Hepatocyte (in vitro differentiated cells): ENCODE data around the gene DCAF7. TPM values are rescaled to one million over a fixed set of nuclear protein-coding genes. Genes with fewer than 3 reads are reported as not detected.
A peak's percentile ranks its signal among the peaks of the same experiment; 100 is the strongest.

ENCODE experiments used
- DNase-seq: peaks from one replicate; pipeline ENCODE4 v3.0.0-alpha.2; 2016; ENCODE audit warnings: low spot score
- H2AFZ ChIP-seq: fragments of 200-600 bp; sonication (generic); 2 replicates; pipeline ENCODE4 v1.6.0; 2016; ENCODE audit warnings: antibody characterized with exemption, mild to moderate bottlenecking
- H3K27ac ChIP-seq: fragments of 200-600 bp; sonication (generic); 2 replicates; pipeline ENCODE4 v1.5.1; 2016; ENCODE audit warnings: mild to moderate bottlenecking
- H3K27me3 ChIP-seq: fragments of 200-600 bp; sonication (generic); 2 replicates; pipeline ENCODE4 v1.6.1; 2016
- H3K36me3 ChIP-seq: fragments of 200-600 bp; sonication (generic); replicated peaks from 2 replicates; pipeline ENCODE4 v1.5.1; 2016; ENCODE audit warnings: low read depth; ENCODE audit not compliant: insufficient read depth
- H3K4me1 ChIP-seq: fragments of 200-600 bp; sonication (generic); 2 replicates; pipeline ENCODE4 v1.5.1; 2016; ENCODE audit warnings: mild to moderate bottlenecking, moderate library complexity; ENCODE audit not compliant: insufficient read depth
- H3K4me2 ChIP-seq: fragments of 200-600 bp; sonication (generic); 2 replicates; pipeline ENCODE4 v1.6.0; 2016
- H3K4me3 ChIP-seq: fragments of 200-600 bp; sonication (generic); 2 replicates; pipeline ENCODE4 v1.5.1; 2016; ENCODE audit warnings: mild to moderate bottlenecking
- H3K79me2 ChIP-seq: fragments of 200-600 bp; sonication (generic); 2 replicates; pipeline ENCODE4 v1.6.0; 2017; ENCODE audit warnings: mild to moderate bottlenecking
- H3K9me2 ChIP-seq: fragments of 200-600 bp; sonication (generic); replicated peaks from 2 replicates; pipeline ENCODE4 v1.6.0; 2017; ENCODE audit warnings: mild to moderate bottlenecking; ENCODE audit not compliant: insufficient read depth
- H3K9me3 ChIP-seq: fragments of 200-600 bp; sonication (generic); 2 replicates; pipeline ENCODE4 v1.5.1; 2016; ENCODE audit warnings: low read depth, mild to moderate bottlenecking
- H4K20me1 ChIP-seq: fragments of 200-600 bp; sonication (generic); 2 replicates; pipeline ENCODE4 v1.6.0; 2016; ENCODE audit warnings: mild to moderate bottlenecking; ENCODE audit not compliant: insufficient read depth, poor library complexity, severe bottlenecking
- CTCF ChIP-seq: fragments of 200-600 bp; sonication (generic); IDR thresholded peaks from 2 replicates; pipeline ENCODE4 v1.5.1; 2016; ENCODE audit warnings: antibody characterized with exemption, mild to moderate bottlenecking; ENCODE audit not compliant: poor library complexity
- EZH2 ChIP-seq: fragments of 200-600 bp; sonication (generic); IDR thresholded peaks from 2 replicates; pipeline ENCODE4 v1.6.1; 2016; ENCODE audit warnings: antibody characterized with exemption, mild to moderate bottlenecking, borderline replicate concordance
- EZH2phosphoT487 ChIP-seq: fragments of 200-600 bp; sonication (generic); IDR thresholded peaks from one replicate; pipeline ENCODE4 v1.6.1; 2018; ENCODE audit warnings: antibody characterized with exemption, mild to moderate bottlenecking, low read depth, moderate library complexity; ENCODE audit not compliant: unreplicated experiment, severe bottlenecking
- WGBS: methylation state at CpG from one replicate; pipeline ENCODE4 v1.1.6; 2016; ENCODE audit warnings: low lambda C conversion rate; ENCODE audit errors: missing lambda C conversion rate; 5-methylcytosine and 5-hydroxymethylcytosine counted together
- polyA plus RNA-seq: library from polyadenylated mRNA; unstranded; fragments of >200 nt; fragmentation: Nextera tagmentation; extraction: Ambion mirVana; gene quantifications from 2 replicates; pipeline ENCODE4 v1.2.1, GENCODE V29; 2016
- total RNA-seq: library from RNA; depleted of rRNA; stranded (reverse); fragments of >200 nt; gene quantifications from 2 replicates; pipeline ENCODE4 v1.2.3, GENCODE V29; 2014

The DCAF7 gene
- total and polyA plus RNA-seq, 2 experiments from 2014 or later: 53.0 to 56.5 TPM

GRCh38 chr17:63598281-63598680 is 48.0 kb downstream of the DCAF7 start:
- Histone ChIP-seq H3K4me3 (no peak overlapping the region), H3K27me3 (no peaks in the 10 kb centered on the region), H3K4me2 (no peak overlapping the region), H3K79me2 (peaks cover 11% of the 10 kb centered on the region), H2AFZ (no peak overlapping the region), H3K9me2 (no peaks in the 10 kb centered on the region), H3K36me3 (no peaks in the 10 kb centered on the region), H3K9me3 (no peaks in the 10 kb centered on the region), H4K20me1 (no peaks in the 10 kb centered on the region), H3K27ac (no peak overlapping the region), H3K4me1 (peaks cover 6% of the 10 kb centered on the region)
- DNase-seq: no peak
- TF ChIP-seq EZH2 (no peak), EZH2phosphoT487 (no peak), CTCF (no peak)
- WGBS: 91% methylated on average over 2 of the region's 2 CpGs

- Histone ChIP-seq H2AFZ (peak within 1 kb of the TSS; percentile 91), H3K9me2 (no peaks in the 10 kb centered on the region), H3K4me1 (peaks cover 6% of the 10 kb centered on the region), H3K36me3 (no peaks in the 10 kb centered on the region), H3K9me3 (no peaks in the 10 kb centered on the region), H4K20me1 (no peaks in the 10 kb centered on the region), H3K4me3 (peak within 1 kb of the TSS; percentile 94), H3K27ac (peak within 1 kb of the TSS; percentile 85), H3K79me2 (peaks cover 11% of the 10 kb centered on the region), H3K27me3 (no peaks in the 10 kb centered on the region), H3K4me2 (peak within 1 kb of the TSS; percentile 98)
- peak; percentile 87 for DNase-seq
- no peak for TF ChIP-seq EZH2phosphoT487
- TF ChIP-seq CTCF: no peak
- no peak for TF ChIP-seq EZH2
- 4% methylated on average over 44 of the region's 61 CpGs for WGBS
Observed at GRCh38 chr17:63600569-63601438, 50.5 kb downstream of the DCAF7 start, which contains the start of gene TACO1. TSS of gene TACO1 (plus strand) at chr17:63600895. CDS start at chr17:63601084, 189 bp downstream.

GRCh38 chr17:63601439-63602371 is 51.4 kb downstream of the DCAF7 start:
- Histone ChIP-seq H3K4me2 (peak overlapping the region; percentile 98), H3K4me3 (peak overlapping the region; percentile 94), H3K36me3 (no peaks in the 10 kb centered on the region), H3K9me3 (no peaks in the 10 kb centered on the region), H3K9me2 (no peaks in the 10 kb centered on the region), H3K27me3 (no peaks in the 10 kb centered on the region), H3K79me2 (peaks cover 11% of the 10 kb centered on the region), H3K4me1 (peaks cover 6% of the 10 kb centered on the region), H2AFZ (peak overlapping the region; percentile 91), H3K27ac (peak overlapping the region; percentile 85), H4K20me1 (no peaks in the 10 kb centered on the region)
- whole genome bisulfite sequencing: 55% methylated on average over 9 of the region's 9 CpGs
- no peak for TF ChIP-seq CTCF
- TF ChIP-seq EZH2: no peak
- no peak for TF ChIP-seq EZH2phosphoT487
- peak; percentile 17 for DNase-seq
